HCT116 (cell line): ENCODE measurements around the gene ARGLU1. TPM values are rescaled to one million over a fixed set of nuclear protein-coding genes. Genes with fewer than 3 reads are reported as not detected.

ENCODE experiments used
- ATAC-seq: fragments of 200-7000 bp; cut with Tn5 transposase; 2 replicates; pipeline ENCODE4 v1.9.1; 2020; ENCODE audit warnings: mild to moderate bottlenecking, moderate library complexity
- BruUV-seq: library from RNA; stranded (reverse); fragments of 400-500 nt; replicated peaks from 2 replicates; lab custom pipeline; 2021; lab: Mats Ljungman, UMichigan
- CTCF ChIA-PET: fragments of 300-600 bp; sonication (Branson Sonifier 250); formaldehyde crosslinking; loops from one replicate; lab custom pipeline; 2021; ENCODE audit warnings: antibody characterized with exemption; lab: Charles Lee
- POLR2A ChIA-PET: fragments of 300-600, 350-600 bp; sonication (Branson Sonifier 250); formaldehyde crosslinking; loops from one replicate; lab custom pipeline; 2021; ENCODE audit warnings: antibody characterized with exemption; lab: Charles Lee
- RAD21 ChIA-PET, 2 experiments: fragments of 300-600 bp; sonication (Branson Sonifier 250); formaldehyde crosslinking; loops; one replicate each; lab custom pipeline; 2023; ENCODE audit warnings: low total read pairs in 2 of 2; ENCODE audit not compliant: uncharacterized antibody in 2 of 2, unreplicated experiment in 2 of 2, low non-redundant PET in 1 of 2; lab: Charles Lee
- DNase-seq: peaks from one replicate; pipeline ENCODE4 v3.0.0-alpha.2; 2010; ENCODE audit warnings: low read depth, low spot score
- H2AFZ ChIP-seq: fragments of 200-600 bp; shearing (Covaris generic), sonication (generic); 2 replicates; pipeline ENCODE4 v1.6.1; 2017; ENCODE audit warnings: low read depth, mixed run types, mixed read lengths, antibody characterized with exemption, low read length; ENCODE audit not compliant: poor library complexity, severe bottlenecking
- H3K27ac ChIP-seq: 2 replicates; pipeline ENCODE4 v1.5.1; 2012; ENCODE audit warnings: low read depth, low read length
- H3K27me3 ChIP-seq: fragments of 200-600 bp; sonication (generic); 2 replicates; pipeline ENCODE4 v1.6.1; 2016; ENCODE audit warnings: mixed run types, low read length, mixed read lengths; ENCODE audit not compliant: insufficient read depth
- H3K36me3 ChIP-seq, 2 experiments: fragments of 200-500 bp in 1 of 2; fragments of 200-600 bp in 1 of 2; sonication (Bioruptor generic) in 1 of 2; sonication (generic) in 1 of 2; 2 replicates each; pipeline versions ENCODE4 v1.5.1 to v1.6.1; 2014 to 2016; ENCODE audit warnings: low read length in 2 of 2, inconsistent platforms in 1 of 2, mixed read lengths in 1 of 2, mixed run types in 1 of 2; ENCODE audit not compliant: insufficient read depth in 2 of 2, control insufficient read depth in 1 of 2
- H3K4me1 ChIP-seq, 2 experiments: fragments of 200-600 bp in 1 of 2; sonication (generic) in 1 of 2; 2 replicates each; pipeline versions ENCODE4 v1.5.1 to v1.6.1; 2012 to 2017; ENCODE audit warnings: low read length in 2 of 2, inconsistent platforms in 1 of 2, mild to moderate bottlenecking in 1 of 2, mixed read lengths in 1 of 2, mixed run types in 1 of 2, moderate library complexity in 1 of 2; ENCODE audit not compliant: insufficient read depth in 2 of 2, control insufficient read depth in 1 of 2
- H3K4me2 ChIP-seq: fragments of 200-600 bp; sonication (generic); 2 replicates; pipeline ENCODE4 v1.6.1; 2017; ENCODE audit warnings: mixed run types, low read length, mixed read lengths
- H3K4me3 ChIP-seq, 2 experiments: fragments of 200-600 bp in 1 of 2; sonication (generic) in 1 of 2; replicated peaks in 1 of 2; 2 replicates each; pipeline ENCODE4 v1.5.1; 2011 to 2016; ENCODE audit warnings: low read length in 2 of 2, control low read depth in 1 of 2, low read depth in 1 of 2, mild to moderate bottlenecking in 1 of 2, mixed read lengths in 1 of 2, mixed run types in 1 of 2
- H3K79me2 ChIP-seq: fragments of 200-600 bp; sonication (generic); 2 replicates; pipeline ENCODE4 v1.6.1; 2017; ENCODE audit warnings: mild to moderate bottlenecking, mixed run types, low read length, moderate library complexity, mixed read lengths; ENCODE audit not compliant: insufficient read depth
- H3K9ac ChIP-seq: fragments of 200-600 bp; sonication (generic); 2 replicates; pipeline ENCODE4 v1.6.1; 2016; ENCODE audit warnings: low read length, mixed read lengths
- H3K9me2 ChIP-seq: fragments of 200-600 bp; sonication (generic), shearing (Covaris generic); 2 replicates; pipeline ENCODE4 v1.6.1; 2017; ENCODE audit warnings: mixed run types, mild to moderate bottlenecking, moderate library complexity; ENCODE audit not compliant: insufficient read depth
- H3K9me3 ChIP-seq, 2 experiments: fragments of 200-500 bp in 1 of 2; fragments of 200-600 bp in 1 of 2; sonication (Bioruptor generic) in 1 of 2; sonication (generic) in 1 of 2; 2 replicates each; pipeline ENCODE4 v1.6.1; 2014 to 2017; ENCODE audit warnings: low read length in 2 of 2, mixed read lengths in 2 of 2, inconsistent platforms in 1 of 2, low read depth in 1 of 2, mild to moderate bottlenecking in 1 of 2, mixed run types in 1 of 2, moderate library complexity in 1 of 2; ENCODE audit not compliant: control insufficient read depth in 1 of 2, insufficient read depth in 1 of 2
- H4K20me1 ChIP-seq: fragments of 200-600 bp; sonication (generic), shearing (Covaris generic); 2 replicates; pipeline ENCODE4 v1.6.1; 2017; ENCODE audit warnings: mixed run types, mild to moderate bottlenecking, moderate library complexity; ENCODE audit not compliant: insufficient read depth
- CEBPB ChIP-seq: IDR thresholded peaks from 2 replicates; pipeline ENCODE4 v1.6.1; 2012; ENCODE audit warnings: low read depth
- ELF1 ChIP-seq: IDR thresholded peaks from 2 replicates; pipeline ENCODE4 v1.6.1; 2012; ENCODE audit warnings: low read depth, borderline replicate concordance
- FOSL1 ChIP-seq: IDR thresholded peaks from 2 replicates; pipeline ENCODE4 v1.6.1; 2012; ENCODE audit warnings: low read depth
- JUND ChIP-seq: IDR thresholded peaks from 2 replicates; pipeline ENCODE4 v1.6.1; 2012
- MAX ChIP-seq: IDR thresholded peaks from 2 replicates; pipeline ENCODE4 v1.6.1; 2012
- POLR2A ChIP-seq: IDR thresholded peaks from 2 replicates; pipeline ENCODE4 v1.7.0; 2011; ENCODE audit warnings: borderline replicate concordance; ENCODE audit not compliant: insufficient read depth, insufficient read length; ENCODE audit errors: extremely low read depth
- RAD21 ChIP-seq: IDR thresholded peaks from 2 replicates; pipeline ENCODE4 v1.6.1; 2012; ENCODE audit warnings: low read depth, mild to moderate bottlenecking
- REST ChIP-seq: IDR thresholded peaks from 2 replicates; pipeline ENCODE4 v1.6.1; 2012; ENCODE audit warnings: low read depth
- SIN3A ChIP-seq: IDR thresholded peaks from 2 replicates; pipeline ENCODE4 v1.6.1; 2012; ENCODE audit warnings: low read depth
- ZFX ChIP-seq: fragments of 450-650 bp; IDR thresholded peaks from 2 replicates; pipeline ENCODE4 v1.6.1; 2017
- ZNF274 ChIP-seq: fragments of 200-500 bp; sonication (Bioruptor generic); IDR thresholded peaks from 2 replicates; pipeline ENCODE4 v1.6.1; 2014; ENCODE audit warnings: mild to moderate bottlenecking, low read depth, low read length, inconsistent platforms
- intact Hi-C: fragments of 100-400 bp; cut with micrococcal nuclease; formaldehyde crosslinking; loops from 2 replicates; pipeline ENCODE4 v1.10.0; 2022
- total RNA-seq: library from RNA; stranded (reverse); gene quantifications from one replicate; pipeline ENCODE4 v1.2.1, GENCODE V29; 2021; ENCODE audit not compliant: unreplicated experiment

ARGLU1 gene
- total RNA-seq, 1 experiment from 2014 or later = 57.8 TPM

GRCh38 chr13:106562301-106562700 lies 5.6 kb downstream of the ARGLU1 start:
- no peak for TF ChIP-seq MAX
- no peak for TF ChIP-seq ELF1
- no peak for TF ChIP-seq ZFX
- no peak for TF ChIP-seq SIN3A
- TF ChIP-seq JUND = no peak
- TF ChIP-seq FOSL1 = no peak
- no peak for TF ChIP-seq RAD21
- TF ChIP-seq CEBPB = no peak
- no peak for TF ChIP-seq ZNF274
- no peak for TF ChIP-seq POLR2A
- no peak for TF ChIP-seq REST
- Histone ChIP-seq H2AFZ (no peak overlapping the region), H3K4me3 (no peak overlapping the region), H3K9me3 (no peaks in the 10 kb centered on the region), H3K36me3 (peaks cover 21 to 26% of the 10 kb centered on the region in 2 experiments), H3K4me2 (no peak overlapping the region), H4K20me1 (peaks cover 76% of the 10 kb centered on the region; the same call in 1 of the 2 replicates), H3K27ac (no peak overlapping the region), H3K9ac (no peak overlapping the region), H3K27me3 (no peaks in the 10 kb centered on the region), H3K9me2 (no peaks in the 10 kb centered on the region), H3K4me1 (peaks cover 7 to 17% of the 10 kb centered on the region in 2 experiments; a peak in 3 of 4 replicates), H3K79me2 (peaks cover 100% of the 10 kb centered on the region)
- ChIA-PET CTCF (interaction anchor here (1.3 kb wide), 1 partner anchor 26 kb away, joined by 3 read pairs; no protein-coding TSS in a partner anchor), POLR2A (no interaction called here), RAD21 (no interaction called here)
- BruUV-seq = no TSS peak
- DNase-seq (no peak), ATAC-seq (no peak)
- intact Hi-C loops = no loop called here
